HG03175 (cell line): ENCODE data around the gene SLC16A8.
"Not testable (repeated sequence)": the region's sequence is repeated elsewhere in the genome, so short reads cannot be mapped to it uniquely, and the experiment has no call there.

Source experiments
- ATAC-seq: cut with Tn5 transposase; IDR thresholded peaks from one replicate; pipeline ENCODE4 v1.9.1; 2021; ENCODE audit warnings: mild to moderate bottlenecking, moderate library complexity; ENCODE audit not compliant: unreplicated experiment

Gene SLC16A8

GRCh38 chr22:38088629-38089473 lies 4.9 kb upstream of the SLC16A8 start:
- no peak for ATAC-seq

DNA sequence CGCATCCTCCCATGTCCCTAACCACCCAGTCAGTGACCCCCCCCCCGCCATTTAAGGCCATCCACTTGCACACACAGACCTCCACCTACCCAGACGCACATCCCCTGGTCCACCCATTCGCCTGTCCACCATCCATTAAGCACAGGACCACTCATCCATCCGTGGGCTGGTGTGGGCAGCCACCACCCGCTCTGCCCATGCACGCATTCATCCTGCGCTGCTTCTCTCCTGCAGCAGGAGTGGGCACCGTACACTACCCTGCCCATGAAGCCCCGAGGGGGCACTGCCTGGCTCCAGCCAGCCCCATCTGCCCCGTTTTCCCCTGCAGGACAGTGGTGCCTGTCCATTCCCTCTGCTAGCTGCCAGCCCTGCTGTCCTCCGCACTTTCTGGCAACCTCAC lies 3.9 kb upstream of the SLC16A8 start:
- ATAC-seq, result no peak

- ATAC-seq, result no peak
Observed at GRCh38 chr22:38086942-38087341, 3.0 kb upstream of the SLC16A8 start.

DNA sequence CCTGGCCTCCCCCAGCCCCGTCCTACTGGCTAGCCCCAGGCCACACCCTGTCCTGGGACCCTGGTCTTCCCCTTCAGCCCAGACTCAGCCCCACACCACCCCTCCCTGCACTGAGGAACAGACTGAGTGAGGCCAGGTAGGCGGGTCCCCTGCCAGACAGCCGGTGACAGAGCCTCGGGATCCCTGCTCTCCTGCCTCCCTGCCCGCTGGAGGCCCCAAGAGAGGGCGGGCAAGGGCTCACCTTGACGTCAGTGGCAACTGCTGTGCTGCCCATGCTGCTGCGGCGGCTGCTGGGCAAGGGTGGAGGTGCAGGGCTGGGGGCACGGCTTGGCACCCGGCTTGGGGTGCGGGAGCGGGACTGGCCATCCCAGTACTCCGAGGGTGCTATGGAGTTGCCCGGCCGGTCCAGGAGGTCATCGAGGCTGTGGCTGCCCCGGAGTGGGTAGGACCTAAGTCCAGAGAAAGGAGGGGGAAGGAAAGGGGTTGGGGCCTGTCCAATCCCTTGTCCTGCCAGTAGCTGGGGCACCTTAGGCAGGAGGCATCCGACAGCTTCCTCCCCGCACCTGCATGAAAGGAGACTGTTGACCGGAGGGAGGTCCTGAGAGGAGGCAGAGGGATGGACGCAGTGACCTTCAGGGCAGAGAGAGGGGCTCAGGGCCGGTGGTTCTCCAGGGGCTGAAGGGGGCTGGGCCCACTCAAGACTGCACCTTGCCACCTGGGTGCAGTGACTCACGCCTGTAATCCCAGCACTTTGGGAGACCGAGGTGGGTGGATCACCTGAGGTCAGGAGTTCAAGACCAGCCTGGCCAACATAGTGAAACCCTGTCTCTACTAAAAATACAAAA lies 2.2 kb upstream of the SLC16A8 start:
- no peak for ATAC-seq

DNA sequence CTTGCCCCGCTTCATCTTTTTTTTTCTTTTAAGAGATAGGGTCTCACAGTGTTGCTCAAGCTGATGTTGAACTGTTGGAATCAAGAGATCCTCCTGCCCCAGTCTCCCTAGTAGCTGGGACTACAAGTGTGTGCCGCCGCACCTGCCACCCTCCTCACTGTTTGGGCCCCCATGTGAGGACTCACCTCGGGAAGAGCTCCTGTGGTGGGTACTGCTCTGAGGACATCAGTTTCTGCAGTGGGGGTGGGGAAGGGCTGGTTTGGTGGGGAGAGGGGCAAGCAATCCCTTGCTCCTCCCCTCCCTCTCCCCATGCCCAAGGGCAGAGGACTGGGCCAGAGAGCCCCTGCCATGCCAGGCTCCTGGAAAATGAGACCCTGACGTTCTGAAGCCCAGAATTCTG lies 1.5 kb upstream of the SLC16A8 start:
- ATAC-seq, result no peak

GRCh38 chr22:38085056-38085455 lies 1.1 kb upstream of the SLC16A8 start:
- ATAC-seq, result no peak

DNA sequence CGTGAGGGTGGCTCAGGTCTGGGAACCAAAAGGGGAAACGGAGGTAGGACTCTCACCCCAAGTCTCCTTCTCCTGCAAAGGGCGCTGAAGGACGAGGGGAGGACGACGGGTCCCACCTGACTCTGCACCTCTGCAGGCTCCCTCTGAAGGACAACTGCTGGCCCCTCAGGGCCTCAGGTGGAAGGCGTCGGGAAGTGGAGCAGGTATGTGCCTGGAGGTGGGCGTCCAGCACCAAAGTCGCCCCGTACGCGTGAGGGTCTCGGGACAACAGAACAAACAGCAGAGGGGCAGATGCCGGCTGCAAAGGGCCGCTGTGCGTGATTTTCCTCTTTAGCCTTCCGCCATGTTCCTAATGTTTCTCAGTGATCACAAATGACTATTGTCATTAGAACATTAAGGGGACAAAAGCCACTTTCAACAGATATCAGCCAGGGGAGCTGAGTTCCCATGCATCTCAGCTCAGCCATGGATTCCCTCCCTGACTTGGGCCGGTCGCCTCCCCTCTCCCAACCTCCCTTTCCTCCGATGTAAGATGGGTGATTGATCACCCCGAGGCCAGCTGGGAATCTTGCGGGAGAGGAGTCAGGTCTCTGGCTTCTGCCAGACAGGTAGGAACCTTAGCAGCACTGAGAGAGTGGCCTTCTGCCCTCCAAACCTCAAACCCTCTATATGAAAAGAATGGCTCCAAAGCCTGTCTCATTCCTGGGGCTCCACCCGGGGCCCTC lies 836 bp downstream of the SLC16A8 start:
- ATAC-seq, result no peak

DNA sequence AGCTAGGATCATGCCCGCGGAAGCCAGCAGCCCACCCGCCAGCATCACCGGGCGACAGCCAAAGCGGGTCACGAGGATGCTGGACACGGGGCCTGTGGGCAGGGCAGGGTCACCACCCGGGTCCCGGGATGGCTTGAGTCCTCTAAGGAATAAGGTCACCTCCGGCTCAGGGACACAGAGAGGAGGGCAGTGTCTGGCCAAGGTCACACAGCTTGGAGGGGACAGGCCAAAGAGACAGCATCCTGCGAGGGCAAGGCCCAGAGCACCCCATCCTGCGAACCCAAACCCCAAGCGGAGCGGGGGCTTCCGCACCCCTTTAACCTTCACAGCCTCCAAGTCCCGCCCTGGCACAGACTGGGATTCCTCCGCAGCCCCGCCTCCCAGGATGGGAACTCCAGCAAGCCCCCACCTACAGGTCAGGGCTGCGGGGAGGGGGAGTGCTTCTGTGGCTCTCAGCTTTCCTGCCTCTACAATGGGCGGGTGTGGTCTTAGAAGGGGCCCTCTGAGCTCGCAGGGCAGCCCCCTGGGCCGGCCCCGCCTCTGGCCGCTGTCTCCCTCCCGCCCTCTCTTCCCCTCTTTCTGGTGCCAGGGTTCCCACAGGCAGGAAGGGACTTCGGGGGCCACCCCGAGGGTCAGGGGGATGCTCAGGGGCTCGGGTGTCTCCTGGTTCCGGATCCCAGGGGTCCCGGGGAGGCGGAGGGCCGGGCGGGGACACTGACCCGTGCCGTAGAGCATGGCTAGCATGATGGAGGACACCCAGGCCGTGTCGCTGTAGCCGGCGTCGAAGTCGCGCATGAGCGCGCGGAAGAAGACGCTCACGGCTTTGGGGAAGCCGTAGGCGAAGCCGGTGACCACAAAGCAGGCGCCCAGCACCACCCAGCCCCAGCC lies 1.8 kb downstream of the SLC16A8 start:
- ATAC-seq, result no peak

DNA sequence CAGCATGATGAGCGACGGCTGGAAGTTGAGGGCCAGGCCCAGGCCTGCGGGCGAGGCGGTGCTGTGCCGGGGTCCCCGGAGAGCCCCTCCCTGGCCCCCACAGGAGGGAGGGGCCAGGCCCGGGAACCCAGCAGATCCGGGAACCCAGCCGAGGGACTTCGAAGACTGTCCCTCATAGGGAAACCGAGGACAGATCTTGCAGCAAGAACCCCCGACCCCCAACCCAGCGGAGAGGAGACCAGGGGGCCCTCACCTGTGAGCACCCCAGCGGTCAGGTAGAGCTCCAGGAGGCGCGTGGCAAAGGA lies 2.4 kb downstream of the SLC16A8 start:
- ATAC-seq, result no peak

DNA sequence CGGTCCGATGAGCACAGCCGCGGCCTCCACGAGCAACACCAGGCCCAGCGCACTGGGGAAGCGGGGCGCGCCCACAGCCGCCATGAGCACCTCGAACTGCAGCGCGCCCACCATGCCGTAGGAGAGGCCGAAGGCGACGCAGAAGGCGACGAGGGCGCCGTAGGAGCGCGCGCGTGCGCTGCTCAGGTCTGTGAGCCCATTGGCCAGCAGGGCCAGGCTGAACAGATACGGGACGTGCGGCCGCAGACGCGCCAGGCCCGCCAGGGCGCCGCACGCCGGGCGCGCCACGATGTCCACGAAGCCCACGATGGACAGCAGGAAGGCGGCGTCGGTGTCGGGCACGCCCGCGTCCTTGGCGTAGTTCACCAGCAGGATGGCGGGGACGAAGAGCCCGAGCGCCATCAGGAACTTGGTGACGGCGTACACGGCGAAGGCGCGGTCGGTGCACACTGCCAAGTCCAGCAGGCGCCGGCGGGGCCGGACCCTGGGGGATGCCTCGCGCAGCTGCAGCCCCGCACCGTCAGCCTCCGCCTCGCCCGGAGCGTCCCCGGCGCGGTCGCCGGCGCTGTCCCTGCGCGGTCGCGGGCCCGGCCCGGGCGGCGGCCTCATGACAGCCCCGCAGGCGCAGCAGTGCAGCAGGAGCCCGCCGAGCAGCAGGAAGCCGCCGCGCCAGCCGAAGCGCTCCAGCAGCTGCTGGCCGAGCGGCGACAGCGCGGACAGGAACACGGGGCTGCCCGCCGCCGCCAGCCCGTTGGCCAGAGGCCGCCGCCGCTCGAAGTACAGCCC lies 2.9 kb downstream of the SLC16A8 start:
- ATAC-seq, result no peak

DNA sequence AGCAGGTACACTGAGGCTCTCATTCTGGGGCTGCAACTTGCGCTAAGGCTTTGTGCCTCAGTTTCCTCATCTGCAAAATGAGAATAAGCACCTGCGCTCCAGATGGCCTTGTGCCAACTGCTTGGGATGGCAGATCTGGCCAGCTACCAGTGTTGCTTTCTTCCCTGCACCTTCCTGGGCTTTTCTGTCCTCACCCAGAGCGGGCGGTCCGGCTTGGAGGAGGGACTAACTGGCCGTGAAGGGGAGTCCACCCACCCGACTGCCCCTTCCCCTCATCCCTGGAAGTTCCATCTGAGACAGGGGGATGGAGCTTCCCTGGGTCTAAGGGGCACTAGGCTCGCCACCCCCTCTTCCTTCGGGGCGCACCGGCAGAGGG lies 3.5 kb downstream of the SLC16A8 start:
- no peak for ATAC-seq

DNA sequence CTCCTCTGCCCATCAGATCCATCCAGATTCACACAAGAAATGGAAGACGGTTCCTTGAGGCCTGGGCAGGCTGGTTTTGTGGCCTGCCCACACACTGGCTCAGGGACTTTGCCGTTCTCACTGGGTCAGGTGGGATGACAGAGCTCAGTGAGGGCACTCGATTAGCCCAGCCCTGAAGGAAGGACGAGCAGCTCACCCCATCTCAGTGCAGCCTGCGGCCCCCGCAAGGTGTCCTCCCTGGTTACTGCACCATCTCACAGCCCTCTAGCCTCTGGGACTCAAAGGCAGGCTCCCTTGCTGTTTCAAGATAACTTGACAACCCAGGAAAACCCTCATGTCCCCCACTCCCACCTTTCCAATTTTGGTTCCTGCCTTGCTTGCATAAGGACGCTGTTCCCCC lies 4.2 kb downstream of the SLC16A8 start:
- no peak for ATAC-seq

GRCh38 chr22:38079208-38079607 lies 4.8 kb downstream of the SLC16A8 start:
- not testable (repeated sequence) for ATAC-seq

DNA sequence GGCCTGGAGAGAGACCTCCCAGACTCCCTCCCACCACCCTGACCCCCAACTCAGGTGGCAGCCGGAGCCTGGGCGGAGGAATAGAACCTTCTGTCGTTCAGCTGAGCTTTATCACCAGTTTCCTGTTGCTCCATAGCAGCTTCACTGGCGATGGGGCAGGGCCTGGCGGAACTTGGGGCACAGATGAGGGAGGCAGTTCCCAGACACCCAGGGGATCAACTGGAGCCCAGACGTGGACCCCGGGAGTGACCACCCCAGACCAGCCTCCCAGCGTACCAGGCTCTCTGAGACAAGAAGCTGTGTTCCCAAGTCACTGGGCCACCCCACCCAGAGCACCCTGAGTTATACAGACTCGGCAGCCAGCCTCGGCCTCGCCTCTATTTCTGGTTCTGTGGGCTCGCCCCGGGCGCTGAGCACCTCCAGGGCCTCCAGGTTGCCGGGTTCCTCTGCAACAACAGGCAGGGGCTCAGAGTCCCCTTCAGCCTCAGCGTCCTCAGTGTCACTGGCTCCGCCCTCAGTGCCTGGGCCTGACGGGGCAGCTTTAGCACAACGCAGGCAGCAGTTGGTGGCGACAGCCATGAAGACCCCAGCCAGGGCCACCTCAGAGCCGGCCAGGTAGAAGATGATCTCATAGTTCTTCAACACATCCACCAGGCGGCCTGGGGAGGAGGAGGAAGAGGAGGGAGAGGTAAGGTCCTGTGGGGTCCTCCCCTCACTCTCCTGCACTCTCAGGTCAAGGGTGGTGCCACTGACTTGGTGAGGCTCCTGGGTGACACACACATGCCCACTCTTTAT lies 5.7 kb downstream of the SLC16A8 start:
- no peak for ATAC-seq

DNA sequence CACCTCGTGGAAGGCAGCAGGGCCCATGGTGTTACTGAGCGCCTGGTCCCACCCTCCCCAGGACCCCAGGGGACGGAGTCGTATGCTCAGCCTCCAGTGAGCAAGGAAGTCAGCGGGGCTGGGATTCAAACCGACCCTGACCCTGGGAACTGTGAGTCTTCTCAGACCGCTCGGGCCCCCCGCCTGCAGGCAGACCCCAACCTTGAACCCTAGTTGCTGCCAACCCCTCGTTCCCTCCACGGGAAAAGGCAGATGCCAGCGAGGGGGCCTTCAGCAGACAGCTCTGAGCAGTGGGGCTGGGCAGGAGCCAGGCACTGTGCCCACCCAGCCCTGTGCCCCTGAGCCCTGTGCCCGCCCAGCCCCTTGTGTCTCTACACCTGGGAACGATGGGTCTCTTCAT lies 6.4 kb downstream of the SLC16A8 start:
- no peak for ATAC-seq

DNA sequence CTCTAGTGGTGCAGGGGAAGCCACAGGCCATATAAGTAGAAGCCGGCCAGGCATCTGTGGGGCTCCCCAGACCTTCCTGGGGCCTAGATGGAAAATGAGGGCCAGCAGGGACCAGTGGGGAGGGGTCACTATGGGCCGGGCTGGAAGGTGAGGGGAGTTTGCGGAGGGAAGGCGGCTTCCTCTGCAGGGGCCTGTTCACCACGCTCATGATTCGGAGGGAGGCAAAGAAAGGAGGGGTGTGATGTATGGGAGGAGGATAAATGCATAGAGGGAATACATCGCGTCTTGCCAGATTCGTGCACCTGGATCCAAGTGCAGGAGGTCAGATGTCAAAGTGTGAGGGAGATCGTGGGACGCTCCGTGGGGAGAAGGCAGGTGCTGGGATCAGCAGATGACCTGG lies 6.9 kb downstream of the SLC16A8 start:
- no peak for ATAC-seq

- ATAC-seq, result no peak
Observed at GRCh38 chr22:38075961-38076360, 8.0 kb downstream of the SLC16A8 start.

DNA sequence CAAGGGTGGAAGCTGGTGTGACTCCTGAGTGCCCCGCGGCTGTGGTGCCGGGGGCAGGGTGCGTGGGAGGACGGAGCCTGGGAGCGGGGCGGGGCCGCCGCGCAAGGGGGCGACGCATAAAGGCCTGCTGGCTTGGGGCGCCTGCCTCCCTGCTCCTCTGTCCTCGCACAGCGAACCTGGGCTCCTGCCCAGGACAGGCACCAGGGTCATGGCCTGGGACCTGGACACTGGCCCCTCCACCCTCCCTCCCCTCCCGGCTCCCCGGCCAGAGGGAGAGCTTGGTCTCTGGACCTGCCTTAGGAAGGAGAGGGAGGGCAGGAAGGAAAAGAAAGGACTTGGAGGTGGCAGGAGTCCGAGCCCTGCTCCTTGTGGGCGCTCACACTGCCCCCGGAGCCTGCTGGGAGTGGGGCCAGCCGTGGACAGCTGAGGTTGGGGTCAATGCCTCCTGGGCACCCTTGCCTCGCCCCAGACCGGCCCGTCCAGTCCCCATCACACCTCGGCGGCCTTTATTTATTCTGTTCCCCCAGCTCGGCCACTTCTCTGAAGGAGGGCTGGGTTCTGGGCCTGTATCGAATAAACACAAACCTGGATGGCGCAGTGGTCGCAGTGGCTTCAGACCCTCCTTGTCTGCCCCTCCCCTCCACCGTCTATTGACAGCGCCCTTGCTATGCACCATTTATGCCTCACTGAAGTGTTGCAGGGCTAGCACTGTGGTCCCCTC lies 8.7 kb downstream of the SLC16A8 start:
- no peak for ATAC-seq
